Measurements from ENCODE around the gene APOBEC3H. TPM values are rescaled to one million over a fixed set of nuclear protein-coding genes. Genes with fewer than 3 reads are reported as not detected.

Gene APOBEC3H
- total and polyA plus RNA-seq, 9 of the 15 experiments (the other 6 are each of a cell fraction or from before 2014, with no cell fraction given): 0.10 to 0.21 TPM; not detected in 7

- TF ChIP-seq, protein P1, sequence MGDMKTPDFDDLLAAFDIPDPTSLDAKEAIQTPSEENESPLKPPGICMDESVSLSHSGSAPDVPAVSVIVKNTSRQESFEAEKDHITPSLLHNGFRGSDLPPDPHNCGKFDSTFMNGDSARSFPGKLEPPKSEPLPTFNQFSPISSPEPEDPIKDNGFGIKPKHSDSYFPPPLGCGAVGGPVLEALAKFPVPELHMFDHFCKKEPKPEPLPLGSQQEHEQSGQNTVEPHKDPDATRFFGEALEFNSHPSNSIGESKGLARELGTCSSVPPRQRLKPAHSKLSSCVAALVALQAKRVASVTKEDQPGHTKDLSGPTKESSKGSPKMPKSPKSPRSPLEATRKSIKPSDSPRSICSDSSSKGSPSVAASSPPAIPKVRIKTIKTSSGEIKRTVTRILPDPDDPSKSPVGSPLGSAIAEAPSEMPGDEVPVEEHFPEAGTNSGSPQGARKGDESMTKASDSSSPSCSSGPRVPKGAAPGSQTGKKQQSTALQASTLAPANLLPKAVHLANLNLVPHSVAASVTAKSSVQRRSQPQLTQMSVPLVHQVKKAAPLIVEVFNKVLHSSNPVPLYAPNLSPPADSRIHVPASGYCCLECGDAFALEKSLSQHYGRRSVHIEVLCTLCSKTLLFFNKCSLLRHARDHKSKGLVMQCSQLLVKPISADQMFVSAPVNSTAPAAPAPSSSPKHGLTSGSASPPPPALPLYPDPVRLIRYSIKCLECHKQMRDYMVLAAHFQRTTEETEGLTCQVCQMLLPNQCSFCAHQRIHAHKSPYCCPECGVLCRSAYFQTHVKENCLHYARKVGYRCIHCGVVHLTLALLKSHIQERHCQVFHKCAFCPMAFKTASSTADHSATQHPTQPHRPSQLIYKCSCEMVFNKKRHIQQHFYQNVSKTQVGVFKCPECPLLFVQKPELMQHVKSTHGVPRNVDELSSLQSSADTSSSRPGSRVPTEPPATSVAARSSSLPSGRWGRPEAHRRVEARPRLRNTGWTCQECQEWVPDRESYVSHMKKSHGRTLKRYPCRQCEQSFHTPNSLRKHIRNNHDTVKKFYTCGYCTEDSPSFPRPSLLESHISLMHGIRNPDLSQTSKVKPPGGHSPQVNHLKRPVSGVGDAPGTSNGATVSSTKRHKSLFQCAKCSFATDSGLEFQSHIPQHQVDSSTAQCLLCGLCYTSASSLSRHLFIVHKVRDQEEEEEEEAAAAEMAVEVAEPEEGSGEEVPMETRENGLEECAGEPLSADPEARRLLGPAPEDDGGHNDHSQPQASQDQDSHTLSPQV (IDR thresholded peaks at IDR 0.05): peak; percentile 32; the same call in 1 of the 2 replicates
- no peak for TF ChIP-seq RFX7 (CRISPR knock-in tag; IDR thresholded peaks at IDR 0.05)
- TF ChIP-seq ZNF41 (CRISPR knock-in tag; conservative IDR thresholded peaks at IDR 0.05): no peak
- TF ChIP-seq NR2C2 (CRISPR knock-in tag; IDR thresholded peaks at IDR 0.05): no peak
- peak; percentile 78 for TF ChIP-seq NR2C2 (tag; IDR thresholded peaks at IDR 0.05)
- TF ChIP-seq FOSL1 (tag; conservative IDR thresholded peaks at IDR 0.05): no peak
- TF ChIP-seq MEIS2 (IDR thresholded peaks at IDR 0.05; ENCODE audit: partially characterized antibody): peak; percentile 36
- TF ChIP-seq RBFOX2 (IDR thresholded peaks at IDR 0.05; ENCODE audit: low read depth, low read length): peak; percentile 80
- TF ChIP-seq MAZ (CRISPR knock-in tag; conservative IDR thresholded peaks at IDR 0.05 in 1 of 2, IDR thresholded peaks at IDR 0.05 in 1 of 2): peak in 1 of 2 experiments; percentile 64; a peak in 2 of 4 replicates
- TF ChIP-seq PTTG1 (tag; IDR thresholded peaks at IDR 0.05; ENCODE audit: low read depth): no peak
- peak; percentile 88 for TF ChIP-seq L3MBTL2 (IDR thresholded peaks at IDR 0.05)
- TF ChIP-seq, protein P2, sequence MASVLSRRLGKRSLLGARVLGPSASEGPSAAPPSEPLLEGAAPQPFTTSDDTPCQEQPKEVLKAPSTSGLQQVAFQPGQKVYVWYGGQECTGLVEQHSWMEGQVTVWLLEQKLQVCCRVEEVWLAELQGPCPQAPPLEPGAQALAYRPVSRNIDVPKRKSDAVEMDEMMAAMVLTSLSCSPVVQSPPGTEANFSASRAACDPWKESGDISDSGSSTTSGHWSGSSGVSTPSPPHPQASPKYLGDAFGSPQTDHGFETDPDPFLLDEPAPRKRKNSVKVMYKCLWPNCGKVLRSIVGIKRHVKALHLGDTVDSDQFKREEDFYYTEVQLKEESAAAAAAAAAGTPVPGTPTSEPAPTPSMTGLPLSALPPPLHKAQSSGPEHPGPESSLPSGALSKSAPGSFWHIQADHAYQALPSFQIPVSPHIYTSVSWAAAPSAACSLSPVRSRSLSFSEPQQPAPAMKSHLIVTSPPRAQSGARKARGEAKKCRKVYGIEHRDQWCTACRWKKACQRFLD (CRISPR knock-in tag; IDR thresholded peaks at IDR 0.05): 0 out of 2 replicates have a peak, but pooled peaks have one; percentile 62
- TF ChIP-seq GTF2E2 (tag; IDR thresholded peaks at IDR 0.05): no peak
- TF ChIP-seq, protein P3, sequence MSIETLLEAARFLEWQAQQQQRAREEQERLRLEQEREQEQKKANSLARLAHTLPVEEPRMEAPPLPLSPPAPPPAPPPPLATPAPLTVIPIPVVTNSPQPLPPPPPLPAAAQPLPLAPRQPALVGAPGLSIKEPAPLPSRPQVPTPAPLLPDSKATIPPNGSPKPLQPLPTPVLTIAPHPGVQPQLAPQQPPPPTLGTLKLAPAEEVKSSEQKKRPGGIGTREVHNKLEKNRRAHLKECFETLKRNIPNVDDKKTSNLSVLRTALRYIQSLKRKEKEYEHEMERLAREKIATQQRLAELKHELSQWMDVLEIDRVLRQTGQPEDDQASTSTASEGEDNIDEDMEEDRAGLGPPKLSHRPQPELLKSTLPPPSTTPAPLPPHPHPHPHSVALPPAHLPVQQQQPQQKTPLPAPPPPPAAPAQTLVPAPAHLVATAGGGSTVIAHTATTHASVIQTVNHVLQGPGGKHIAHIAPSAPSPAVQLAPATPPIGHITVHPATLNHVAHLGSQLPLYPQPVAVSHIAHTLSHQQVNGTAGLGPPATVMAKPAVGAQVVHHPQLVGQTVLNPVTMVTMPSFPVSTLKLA (conservative IDR thresholded peaks at IDR 0.05): 0 out of 4 replicates have a peak, but pooled peaks of 1 of the 2 experiments have one; percentile 14
- TF ChIP-seq, protein P4, sequence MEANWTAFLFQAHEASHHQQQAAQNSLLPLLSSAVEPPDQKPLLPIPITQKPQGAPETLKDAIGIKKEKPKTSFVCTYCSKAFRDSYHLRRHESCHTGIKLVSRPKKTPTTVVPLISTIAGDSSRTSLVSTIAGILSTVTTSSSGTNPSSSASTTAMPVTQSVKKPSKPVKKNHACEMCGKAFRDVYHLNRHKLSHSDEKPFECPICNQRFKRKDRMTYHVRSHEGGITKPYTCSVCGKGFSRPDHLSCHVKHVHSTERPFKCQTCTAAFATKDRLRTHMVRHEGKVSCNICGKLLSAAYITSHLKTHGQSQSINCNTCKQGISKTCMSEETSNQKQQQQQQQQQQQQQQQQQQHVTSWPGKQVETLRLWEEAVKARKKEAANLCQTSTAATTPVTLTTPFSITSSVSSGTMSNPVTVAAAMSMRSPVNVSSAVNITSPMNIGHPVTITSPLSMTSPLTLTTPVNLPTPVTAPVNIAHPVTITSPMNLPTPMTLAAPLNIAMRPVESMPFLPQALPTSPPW (CRISPR knock-in tag; IDR thresholded peaks at IDR 0.05): peak; percentile 80
- peak; percentile 71 for TF ChIP-seq SP1 (CRISPR knock-in tag; IDR thresholded peaks at IDR 0.05)
- peak; percentile 69; the same call in 1 of the 2 replicates for TF ChIP-seq NCOA6 (IDR thresholded peaks at IDR 0.05)
- TF ChIP-seq TBP (optimal IDR thresholded peaks at IDR 0.05; ENCODE audit: low read depth, low read length): peak; percentile 34
Observed at GRCh38 chr22:39152511-39153219, 55.6 kb downstream of the APOBEC3H start, which contains the start of gene CBX7 (continued).

All from K562 (cell line).